ENCODE measurements around the gene ZNF516.

ZNF516 gene

GRCh38 chr18:76504749-76505148, 9.7 kb upstream of the ZNF516 start:
- H3K27ac ChIP-seq (ENCODE audit: low read length) = no peak overlapping the region
- DNase-seq = no peak
- TF ChIP-seq EZH2 (IDR thresholded peaks at IDR 0.05; ENCODE audit: borderline replicate concordance, low read depth, low read length, severe bottlenecking) = no peak
- no peak for TF ChIP-seq CTCF (IDR thresholded peaks at IDR 0.05; ENCODE audit: borderline replicate concordance, extremely low read depth, low read length, poor library complexity, severe bottlenecking)
- peaks cover 4% of the 10 kb centered on the region for H3K27me3 ChIP-seq (ENCODE audit: insufficient read depth, low read length, poor library complexity)
- H3K9ac ChIP-seq (ENCODE audit: low read depth, low read length) = no peak overlapping the region
- no peaks in the 10 kb centered on the region for H3K9me3 ChIP-seq (ENCODE audit: insufficient read depth, low read length, severe bottlenecking)
- ATAC-seq (ENCODE audit: insufficient read depth, low read depth) = no peak
- H2AFZ ChIP-seq (ENCODE audit: low read depth, low read length) = no peak overlapping the region
- H3K36me3 ChIP-seq (ENCODE audit: insufficient read depth, low read length) = no peaks in the 10 kb centered on the region
- H3K4me3 ChIP-seq (ENCODE audit: low read depth in 1 of 2, low read length in 2 of 2) = no peak overlapping the region
- H3K79me2 ChIP-seq (ENCODE audit: insufficient read depth, low read length) = no peaks in the 10 kb centered on the region
- no peaks in the 10 kb centered on the region for H4K20me1 ChIP-seq (ENCODE audit: insufficient read depth, low read length)
- H3K4me1 ChIP-seq (ENCODE audit: insufficient read depth, low read length) = no peaks in the 10 kb centered on the region
- H3K4me2 ChIP-seq (ENCODE audit: insufficient read depth, low read length) = no peak overlapping the region

GRCh38 chr18:76503649-76504386, 8.8 kb upstream of the ZNF516 start:
- DNase-seq (no peak), ATAC-seq (ENCODE audit: insufficient read depth, low read depth) (no peak)
- no peaks in the 10 kb centered on the region for H4K20me1 ChIP-seq (ENCODE audit: insufficient read depth, low read length)
- no peaks in the 10 kb centered on the region for H3K4me1 ChIP-seq (ENCODE audit: insufficient read depth, low read length)
- H3K36me3 ChIP-seq (ENCODE audit: insufficient read depth, low read length) = no peaks in the 10 kb centered on the region
- H3K9me3 ChIP-seq (ENCODE audit: insufficient read depth, low read length, severe bottlenecking) = no peaks in the 10 kb centered on the region
- no peak overlapping the region for H3K4me2 ChIP-seq (ENCODE audit: insufficient read depth, low read length)
- H3K4me3 ChIP-seq (ENCODE audit: low read depth in 1 of 2, low read length in 2 of 2) = no peak overlapping the region
- no peak overlapping the region for H3K9ac ChIP-seq (ENCODE audit: low read depth, low read length)
- H3K79me2 ChIP-seq (ENCODE audit: insufficient read depth, low read length) = no peaks in the 10 kb centered on the region
- no peak overlapping the region for H3K27ac ChIP-seq (ENCODE audit: low read length)
- TF ChIP-seq CTCF (IDR thresholded peaks at IDR 0.05; ENCODE audit: borderline replicate concordance, extremely low read depth, low read length, poor library complexity, severe bottlenecking) (no peak), EZH2 (IDR thresholded peaks at IDR 0.05; ENCODE audit: borderline replicate concordance, low read depth, low read length, severe bottlenecking) (no peak)
- H2AFZ ChIP-seq (ENCODE audit: low read depth, low read length) = no peak overlapping the region
- H3K27me3 ChIP-seq (ENCODE audit: insufficient read depth, low read length, poor library complexity) = peaks cover 4% of the 10 kb centered on the region

- Histone ChIP-seq H3K4me1 (ENCODE audit: insufficient read depth, low read length) (no peaks in the 10 kb centered on the region), H4K20me1 (ENCODE audit: insufficient read depth, low read length) (no peaks in the 10 kb centered on the region), H3K79me2 (ENCODE audit: insufficient read depth, low read length) (no peaks in the 10 kb centered on the region), H3K9me3 (ENCODE audit: insufficient read depth, low read length, severe bottlenecking) (no peaks in the 10 kb centered on the region), H3K4me3 (ENCODE audit: low read depth in 1 of 2, low read length in 2 of 2) (no peak overlapping the region), H3K27me3 (ENCODE audit: insufficient read depth, low read length, poor library complexity) (peaks cover 4% of the 10 kb centered on the region), H3K36me3 (ENCODE audit: insufficient read depth, low read length) (no peaks in the 10 kb centered on the region), H3K4me2 (ENCODE audit: insufficient read depth, low read length) (no peak overlapping the region), H2AFZ (ENCODE audit: low read depth, low read length) (no peak overlapping the region), H3K9ac (ENCODE audit: low read depth, low read length) (no peak overlapping the region), H3K27ac (ENCODE audit: low read length) (no peak overlapping the region)
- DNase-seq (no peak), ATAC-seq (ENCODE audit: insufficient read depth, low read depth) (no peak)
- TF ChIP-seq EZH2 (IDR thresholded peaks at IDR 0.05; ENCODE audit: borderline replicate concordance, low read depth, low read length, severe bottlenecking) (no peak), CTCF (IDR thresholded peaks at IDR 0.05; ENCODE audit: borderline replicate concordance, extremely low read depth, low read length, poor library complexity, severe bottlenecking) (no peak)
Measured at GRCh38 chr18:76502551-76502950, 7.5 kb upstream of the ZNF516 start.
